Gastrocnemius medialis (tissue), 4 donors: ENCODE results near the gene PICK1.

Source experiments
- POLR2A ChIP-seq, 2 donors: fragments of 450-650 bp; IDR thresholded peaks; one replicate each; pipeline ENCODE4 v1.6.1; 2017; ENCODE audit warnings: antibody characterized with exemption in 2 of 2, mild to moderate bottlenecking in 2 of 2, moderate library complexity in 2 of 2
- TF ChIP-seq, protein P1 (sequence below), 5 experiments: fragments of 450-650 bp in 3 of 5; fragments of 200-600 bp in 2 of 5; sonication (generic) in 2 of 5; IDR thresholded peaks in 4 of 5; conservative IDR thresholded peaks in 1 of 5; 1 replicate in 4 of 5; 2 replicates in 1 of 5; pipeline ENCODE4 v1.5.1; 2016 to 2019; ENCODE audit warnings: antibody characterized with exemption in 5 of 5, mild to moderate bottlenecking in 3 of 5, moderate library complexity in 3 of 5

DNA sequence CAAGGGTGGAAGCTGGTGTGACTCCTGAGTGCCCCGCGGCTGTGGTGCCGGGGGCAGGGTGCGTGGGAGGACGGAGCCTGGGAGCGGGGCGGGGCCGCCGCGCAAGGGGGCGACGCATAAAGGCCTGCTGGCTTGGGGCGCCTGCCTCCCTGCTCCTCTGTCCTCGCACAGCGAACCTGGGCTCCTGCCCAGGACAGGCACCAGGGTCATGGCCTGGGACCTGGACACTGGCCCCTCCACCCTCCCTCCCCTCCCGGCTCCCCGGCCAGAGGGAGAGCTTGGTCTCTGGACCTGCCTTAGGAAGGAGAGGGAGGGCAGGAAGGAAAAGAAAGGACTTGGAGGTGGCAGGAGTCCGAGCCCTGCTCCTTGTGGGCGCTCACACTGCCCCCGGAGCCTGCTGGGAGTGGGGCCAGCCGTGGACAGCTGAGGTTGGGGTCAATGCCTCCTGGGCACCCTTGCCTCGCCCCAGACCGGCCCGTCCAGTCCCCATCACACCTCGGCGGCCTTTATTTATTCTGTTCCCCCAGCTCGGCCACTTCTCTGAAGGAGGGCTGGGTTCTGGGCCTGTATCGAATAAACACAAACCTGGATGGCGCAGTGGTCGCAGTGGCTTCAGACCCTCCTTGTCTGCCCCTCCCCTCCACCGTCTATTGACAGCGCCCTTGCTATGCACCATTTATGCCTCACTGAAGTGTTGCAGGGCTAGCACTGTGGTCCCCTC is 18.1 kb downstream of the PICK1 start:
- TF ChIP-seq, protein P1, sequence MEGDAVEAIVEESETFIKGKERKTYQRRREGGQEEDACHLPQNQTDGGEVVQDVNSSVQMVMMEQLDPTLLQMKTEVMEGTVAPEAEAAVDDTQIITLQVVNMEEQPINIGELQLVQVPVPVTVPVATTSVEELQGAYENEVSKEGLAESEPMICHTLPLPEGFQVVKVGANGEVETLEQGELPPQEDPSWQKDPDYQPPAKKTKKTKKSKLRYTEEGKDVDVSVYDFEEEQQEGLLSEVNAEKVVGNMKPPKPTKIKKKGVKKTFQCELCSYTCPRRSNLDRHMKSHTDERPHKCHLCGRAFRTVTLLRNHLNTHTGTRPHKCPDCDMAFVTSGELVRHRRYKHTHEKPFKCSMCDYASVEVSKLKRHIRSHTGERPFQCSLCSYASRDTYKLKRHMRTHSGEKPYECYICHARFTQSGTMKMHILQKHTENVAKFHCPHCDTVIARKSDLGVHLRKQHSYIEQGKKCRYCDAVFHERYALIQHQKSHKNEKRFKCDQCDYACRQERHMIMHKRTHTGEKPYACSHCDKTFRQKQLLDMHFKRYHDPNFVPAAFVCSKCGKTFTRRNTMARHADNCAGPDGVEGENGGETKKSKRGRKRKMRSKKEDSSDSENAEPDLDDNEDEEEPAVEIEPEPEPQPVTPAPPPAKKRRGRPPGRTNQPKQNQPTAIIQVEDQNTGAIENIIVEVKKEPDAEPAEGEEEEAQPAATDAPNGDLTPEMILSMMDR (IDR thresholded peaks at IDR 0.05 in 4 of 5, conservative IDR thresholded peaks at IDR 0.05 in 1 of 5) = no peak
- no peak for TF ChIP-seq POLR2A (IDR thresholded peaks at IDR 0.05)
